ENCODE measurements around the gene POLR1G.
A peak's percentile ranks its signal among the peaks of the same experiment; 100 is the strongest.

The POLR1G gene

DNA sequence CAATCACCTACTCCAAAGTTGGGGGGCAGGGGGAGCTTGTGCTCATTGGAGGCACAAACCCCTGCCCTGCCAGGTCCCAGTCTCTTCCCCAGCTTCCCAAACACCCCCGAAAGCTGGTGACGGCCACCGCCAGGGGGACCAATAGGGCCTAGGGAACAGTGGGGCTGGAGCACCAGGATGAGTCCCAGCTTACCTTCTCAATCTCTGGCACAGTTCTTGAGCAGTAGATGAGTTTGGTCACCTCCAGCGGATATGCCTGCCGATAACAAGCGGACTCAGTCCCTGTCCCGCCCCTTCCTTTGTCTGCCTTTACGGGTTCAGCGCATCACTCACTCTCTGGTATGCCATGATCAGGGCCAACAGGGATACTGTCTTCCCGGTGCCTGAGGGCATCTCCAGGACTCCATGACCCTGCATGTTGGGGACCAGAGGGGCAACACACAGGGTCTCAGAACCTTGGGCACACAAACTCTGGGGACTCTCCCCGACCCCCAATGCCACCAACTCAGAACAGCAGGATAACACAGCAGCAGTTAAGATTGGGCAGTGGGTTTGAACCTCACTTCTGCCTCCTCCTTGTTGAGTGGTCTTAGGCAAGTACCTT lies 37.6 kb upstream of the POLR1G start:
- no peak for ATAC-seq
- TF ChIP-seq ESRRG (CRISPR knock-in tag; IDR thresholded peaks at IDR 0.05) (no peak), BACH2 (CRISPR knock-in tag; IDR thresholded peaks at IDR 0.05; ENCODE audit: borderline replicate concordance) (no peak), OSR1 (CRISPR knock-in tag; IDR thresholded peaks at IDR 0.05) (no peak), ZFP3 (CRISPR knock-in tag; IDR thresholded peaks at IDR 0.05) (no peak), SNAI2 (CRISPR knock-in tag; IDR thresholded peaks at IDR 0.05) (no peak), TCF4 (CRISPR knock-in tag; IDR thresholded peaks at IDR 0.05; ENCODE audit: borderline replicate concordance) (no peak), TOX (CRISPR knock-in tag; IDR thresholded peaks at IDR 0.05; ENCODE audit: borderline replicate concordance) (no peak), PPARA (CRISPR knock-in tag; IDR thresholded peaks at IDR 0.05; ENCODE audit: borderline replicate concordance) (no peak), GLIS3 (CRISPR knock-in tag; IDR thresholded peaks at IDR 0.05) (no peak), ZNF70 (CRISPR knock-in tag; IDR thresholded peaks at IDR 0.05) (no peak), CSDC2 (CRISPR knock-in tag; IDR thresholded peaks at IDR 0.05) (no peak), ZFP30 (CRISPR knock-in tag; IDR thresholded peaks at IDR 0.05) (no peak), RARB (CRISPR knock-in tag; IDR thresholded peaks at IDR 0.05) (no peak)
- TF ChIP-seq, protein P1, sequence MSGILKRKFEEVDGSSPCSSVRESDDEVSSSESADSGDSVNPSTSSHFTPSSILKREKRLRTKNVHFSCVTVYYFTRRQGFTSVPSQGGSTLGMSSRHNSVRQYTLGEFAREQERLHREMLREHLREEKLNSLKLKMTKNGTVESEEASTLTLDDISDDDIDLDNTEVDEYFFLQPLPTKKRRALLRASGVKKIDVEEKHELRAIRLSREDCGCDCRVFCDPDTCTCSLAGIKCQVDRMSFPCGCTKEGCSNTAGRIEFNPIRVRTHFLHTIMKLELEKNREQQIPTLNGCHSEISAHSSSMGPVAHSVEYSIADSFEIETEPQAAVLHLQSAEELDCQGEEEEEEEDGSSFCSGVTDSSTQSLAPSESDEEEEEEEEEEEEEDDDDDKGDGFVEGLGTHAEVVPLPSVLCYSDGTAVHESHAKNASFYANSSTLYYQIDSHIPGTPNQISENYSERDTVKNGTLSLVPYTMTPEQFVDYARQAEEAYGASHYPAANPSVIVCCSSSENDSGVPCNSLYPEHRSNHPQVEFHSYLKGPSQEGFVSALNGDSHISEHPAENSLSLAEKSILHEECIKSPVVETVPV (CRISPR knock-in tag; IDR thresholded peaks at IDR 0.05) = no peak
- TF ChIP-seq, protein P2, sequence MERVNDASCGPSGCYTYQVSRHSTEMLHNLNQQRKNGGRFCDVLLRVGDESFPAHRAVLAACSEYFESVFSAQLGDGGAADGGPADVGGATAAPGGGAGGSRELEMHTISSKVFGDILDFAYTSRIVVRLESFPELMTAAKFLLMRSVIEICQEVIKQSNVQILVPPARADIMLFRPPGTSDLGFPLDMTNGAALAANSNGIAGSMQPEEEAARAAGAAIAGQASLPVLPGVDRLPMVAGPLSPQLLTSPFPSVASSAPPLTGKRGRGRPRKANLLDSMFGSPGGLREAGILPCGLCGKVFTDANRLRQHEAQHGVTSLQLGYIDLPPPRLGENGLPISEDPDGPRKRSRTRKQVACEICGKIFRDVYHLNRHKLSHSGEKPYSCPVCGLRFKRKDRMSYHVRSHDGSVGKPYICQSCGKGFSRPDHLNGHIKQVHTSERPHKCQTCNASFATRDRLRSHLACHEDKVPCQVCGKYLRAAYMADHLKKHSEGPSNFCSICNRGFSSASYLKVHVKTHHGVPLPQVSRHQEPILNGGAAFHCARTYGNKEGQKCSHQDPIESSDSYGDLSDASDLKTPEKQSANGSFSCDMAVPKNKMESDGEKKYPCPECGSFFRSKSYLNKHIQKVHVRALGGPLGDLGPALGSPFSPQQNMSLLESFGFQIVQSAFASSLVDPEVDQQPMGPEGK (CRISPR knock-in tag; IDR thresholded peaks at IDR 0.05; ENCODE audit: borderline replicate concordance) = no peak
- TF ChIP-seq, protein P3, sequence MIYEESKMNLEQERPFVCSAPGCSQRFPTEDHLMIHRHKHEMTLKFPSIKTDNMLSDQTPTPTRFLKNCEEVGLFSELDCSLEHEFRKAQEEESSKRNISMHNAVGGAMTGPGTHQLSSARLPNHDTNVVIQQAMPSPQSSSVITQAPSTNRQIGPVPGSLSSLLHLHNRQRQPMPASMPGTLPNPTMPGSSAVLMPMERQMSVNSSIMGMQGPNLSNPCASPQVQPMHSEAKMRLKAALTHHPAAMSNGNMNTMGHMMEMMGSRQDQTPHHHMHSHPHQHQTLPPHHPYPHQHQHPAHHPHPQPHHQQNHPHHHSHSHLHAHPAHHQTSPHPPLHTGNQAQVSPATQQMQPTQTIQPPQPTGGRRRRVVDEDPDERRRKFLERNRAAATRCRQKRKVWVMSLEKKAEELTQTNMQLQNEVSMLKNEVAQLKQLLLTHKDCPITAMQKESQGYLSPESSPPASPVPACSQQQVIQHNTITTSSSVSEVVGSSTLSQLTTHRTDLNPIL (CRISPR knock-in tag; IDR thresholded peaks at IDR 0.05; ENCODE audit: low read depth) = no peak
- TF ChIP-seq, protein P4, sequence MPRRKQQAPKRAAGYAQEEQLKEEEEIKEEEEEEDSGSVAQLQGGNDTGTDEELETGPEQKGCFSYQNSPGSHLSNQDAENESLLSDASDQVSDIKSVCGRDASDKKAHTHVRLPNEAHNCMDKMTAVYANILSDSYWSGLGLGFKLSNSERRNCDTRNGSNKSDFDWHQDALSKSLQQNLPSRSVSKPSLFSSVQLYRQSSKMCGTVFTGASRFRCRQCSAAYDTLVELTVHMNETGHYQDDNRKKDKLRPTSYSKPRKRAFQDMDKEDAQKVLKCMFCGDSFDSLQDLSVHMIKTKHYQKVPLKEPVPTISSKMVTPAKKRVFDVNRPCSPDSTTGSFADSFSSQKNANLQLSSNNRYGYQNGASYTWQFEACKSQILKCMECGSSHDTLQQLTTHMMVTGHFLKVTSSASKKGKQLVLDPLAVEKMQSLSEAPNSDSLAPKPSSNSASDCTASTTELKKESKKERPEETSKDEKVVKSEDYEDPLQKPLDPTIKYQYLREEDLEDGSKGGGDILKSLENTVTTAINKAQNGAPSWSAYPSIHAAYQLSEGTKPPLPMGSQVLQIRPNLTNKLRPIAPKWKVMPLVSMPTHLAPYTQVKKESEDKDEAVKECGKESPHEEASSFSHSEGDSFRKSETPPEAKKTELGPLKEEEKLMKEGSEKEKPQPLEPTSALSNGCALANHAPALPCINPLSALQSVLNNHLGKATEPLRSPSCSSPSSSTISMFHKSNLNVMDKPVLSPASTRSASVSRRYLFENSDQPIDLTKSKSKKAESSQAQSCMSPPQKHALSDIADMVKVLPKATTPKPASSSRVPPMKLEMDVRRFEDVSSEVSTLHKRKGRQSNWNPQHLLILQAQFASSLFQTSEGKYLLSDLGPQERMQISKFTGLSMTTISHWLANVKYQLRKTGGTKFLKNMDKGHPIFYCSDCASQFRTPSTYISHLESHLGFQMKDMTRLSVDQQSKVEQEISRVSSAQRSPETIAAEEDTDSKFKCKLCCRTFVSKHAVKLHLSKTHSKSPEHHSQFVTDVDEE (CRISPR knock-in tag; IDR thresholded peaks at IDR 0.05) = no peak
- TF ChIP-seq, protein P5, sequence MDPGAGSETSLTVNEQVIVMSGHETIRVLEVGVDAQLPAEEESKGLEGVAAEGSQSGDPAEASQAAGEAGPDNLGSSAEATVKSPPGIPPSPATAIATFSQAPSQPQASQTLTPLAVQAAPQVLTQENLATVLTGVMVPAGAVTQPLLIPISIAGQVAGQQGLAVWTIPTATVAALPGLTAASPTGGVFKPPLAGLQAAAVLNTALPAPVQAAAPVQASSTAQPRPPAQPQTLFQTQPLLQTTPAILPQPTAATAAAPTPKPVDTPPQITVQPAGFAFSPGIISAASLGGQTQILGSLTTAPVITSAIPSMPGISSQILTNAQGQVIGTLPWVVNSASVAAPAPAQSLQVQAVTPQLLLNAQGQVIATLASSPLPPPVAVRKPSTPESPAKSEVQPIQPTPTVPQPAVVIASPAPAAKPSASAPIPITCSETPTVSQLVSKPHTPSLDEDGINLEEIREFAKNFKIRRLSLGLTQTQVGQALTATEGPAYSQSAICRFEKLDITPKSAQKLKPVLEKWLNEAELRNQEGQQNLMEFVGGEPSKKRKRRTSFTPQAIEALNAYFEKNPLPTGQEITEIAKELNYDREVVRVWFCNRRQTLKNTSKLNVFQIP (CRISPR knock-in tag; IDR thresholded peaks at IDR 0.05; ENCODE audit: borderline replicate concordance, low read depth) = no peak

DNA sequence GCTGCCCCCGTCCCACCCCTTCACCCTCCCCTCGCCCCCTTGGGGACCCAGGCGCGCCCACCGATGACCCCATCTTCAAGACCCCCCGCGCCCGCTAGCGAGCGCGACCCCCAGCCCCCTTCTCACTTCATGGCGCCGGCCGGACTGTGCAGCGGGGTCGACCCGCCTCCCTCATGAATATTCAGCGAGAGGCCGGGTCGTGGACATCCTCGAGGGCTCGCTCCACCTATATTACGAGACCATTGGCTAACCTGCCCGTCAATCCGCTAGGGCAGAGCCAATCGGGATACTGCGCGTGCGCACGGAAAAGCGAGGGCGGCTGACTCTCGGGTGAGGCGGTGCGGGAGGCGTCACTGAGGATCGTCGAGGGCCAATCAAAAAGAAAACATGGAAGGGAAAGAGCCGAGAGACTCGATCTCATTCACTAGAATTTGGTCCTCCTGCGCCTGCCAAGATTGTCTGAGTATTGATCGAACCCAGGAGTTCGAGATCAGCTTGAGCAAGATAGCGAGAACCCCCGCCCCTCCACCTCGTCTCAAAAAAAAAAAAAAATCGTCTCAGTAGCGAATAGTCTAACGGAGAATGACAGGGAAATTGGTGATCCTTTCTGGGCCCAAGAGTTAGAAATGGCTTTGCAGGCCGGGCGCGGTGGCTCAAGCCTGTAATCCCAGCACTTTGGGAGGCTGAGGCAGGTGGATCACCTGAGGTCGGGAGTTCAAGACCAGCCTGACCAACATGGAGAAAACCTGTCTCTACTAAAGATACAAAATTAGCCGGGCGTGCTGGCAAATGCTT lies 35.8 kb upstream of the POLR1G start, which contains the start of gene ERCC2:
Gene ERCC2 (minus strand): TSS at position 164 of the 795 bp plus-strand sequence. CDS start 33 bp downstream, at position 131.
- TF ChIP-seq ESRRG (CRISPR knock-in tag; IDR thresholded peaks at IDR 0.05) (0 out of 2 replicates have a peak, but pooled peaks have one; percentile 35), ZNF8 (CRISPR knock-in tag; IDR thresholded peaks at IDR 0.05) (no peak)
- TF ChIP-seq, protein P2 (CRISPR knock-in tag; IDR thresholded peaks at IDR 0.05; ENCODE audit: borderline replicate concordance) = no peak
- peak; percentile 99 for ATAC-seq

Data from SK-N-SH treated with all-trans-retinoic acid at 6 μM for 48 hours (cell line).